SKM-1 (cell line): ENCODE measurements around the gene TRPM2.

Experiments
- DNase-seq: peaks from one replicate; lab custom pipeline; 2025; ENCODE audit not compliant: unreplicated experiment; lab: John Stamatoyannopoulos, UW

Gene TRPM2

GRCh38 chr21:44321846-44322450 is 31.5 kb upstream of the TRPM2 start:
- no peak for DNase-seq

DNA sequence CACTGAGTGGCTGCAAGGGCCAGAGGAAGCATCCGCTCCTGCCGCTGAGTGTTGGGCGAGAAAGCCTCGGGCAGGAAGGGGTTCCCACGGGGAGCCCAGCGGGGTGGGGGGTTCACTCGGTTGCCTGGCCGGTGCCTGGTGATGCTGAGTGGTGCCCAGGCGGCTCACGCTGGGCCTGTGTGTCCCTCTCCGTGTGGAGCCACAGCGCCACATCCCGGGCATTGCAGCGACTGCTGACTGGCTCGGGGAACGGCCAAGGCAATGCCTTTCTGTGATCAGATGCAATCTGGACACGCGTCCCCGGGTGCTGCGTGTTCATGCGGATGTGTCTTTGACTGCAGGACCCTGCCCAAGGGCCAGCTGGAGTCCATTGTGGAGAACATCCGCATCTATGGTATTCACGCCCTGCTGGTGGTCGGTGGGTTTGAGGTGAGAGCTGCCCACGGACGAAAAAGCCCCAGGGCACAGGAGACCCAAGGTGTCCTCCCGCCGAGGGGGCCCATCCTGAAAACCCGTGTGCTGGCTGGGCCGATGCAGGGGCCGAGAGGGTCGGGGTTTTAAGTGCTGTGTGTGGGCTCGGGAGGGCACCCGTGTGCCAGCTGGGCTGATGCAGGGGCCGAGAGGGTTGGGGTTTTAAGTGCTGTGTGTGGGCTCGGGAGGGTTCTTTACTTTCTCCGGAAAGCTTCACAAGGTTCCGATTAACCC is 30.6 kb upstream of the TRPM2 start:
- DNase-seq: no peak

GRCh38 chr21:44323591-44323990 is 29.8 kb upstream of the TRPM2 start:
- DNase-seq: no peak

DNA sequence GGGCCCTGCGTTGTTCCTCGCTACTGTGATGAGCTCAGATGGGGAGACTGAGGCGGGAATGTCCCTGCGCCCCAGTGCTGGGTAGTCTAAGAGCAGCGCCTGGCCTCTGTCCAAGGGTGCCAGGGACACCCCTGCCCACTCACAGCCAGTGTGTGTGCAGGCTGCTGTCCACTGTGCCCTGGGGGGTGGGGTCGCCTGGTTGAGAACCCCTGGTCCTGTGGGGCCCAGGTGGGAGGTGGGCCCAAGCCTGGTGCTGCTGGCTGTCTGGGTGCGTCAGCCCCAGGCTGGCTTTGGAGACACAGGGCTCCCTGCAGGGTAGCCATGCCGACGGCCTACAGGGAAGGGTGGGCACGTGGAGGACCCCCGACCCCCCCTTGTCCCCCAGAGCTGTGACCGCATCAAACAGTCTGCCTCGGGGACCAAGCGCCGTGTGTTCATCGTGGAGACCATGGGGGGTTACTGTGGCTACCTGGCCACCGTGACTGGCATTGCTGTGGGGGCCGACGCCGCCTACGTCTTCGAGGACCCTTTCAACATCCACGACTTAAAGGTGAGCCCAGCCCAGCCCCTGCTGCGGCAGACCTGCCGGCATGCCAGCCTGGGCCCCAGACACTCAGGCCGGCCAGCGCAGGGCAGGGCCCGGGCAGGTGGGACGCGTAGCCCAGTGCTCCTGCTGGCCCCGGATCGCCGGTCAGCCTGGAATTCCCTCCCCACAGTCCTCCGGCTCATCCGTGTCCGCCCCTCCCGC is 29.1 kb upstream of the TRPM2 start:
- no peak for DNase-seq

DNA sequence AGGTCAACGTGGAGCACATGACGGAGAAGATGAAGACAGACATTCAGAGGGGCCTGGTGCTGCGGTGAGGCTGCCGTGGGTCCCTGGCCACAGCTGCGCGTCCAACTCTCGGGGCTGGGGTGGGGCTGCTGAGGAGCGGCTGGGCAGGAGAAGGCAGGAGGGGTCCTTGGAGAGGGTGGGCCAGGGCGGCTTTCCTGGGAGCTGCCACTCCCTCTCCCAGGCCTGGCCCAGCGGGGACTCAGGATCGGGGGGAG is 28.6 kb upstream of the TRPM2 start:
- DNase-seq: no peak

DNA sequence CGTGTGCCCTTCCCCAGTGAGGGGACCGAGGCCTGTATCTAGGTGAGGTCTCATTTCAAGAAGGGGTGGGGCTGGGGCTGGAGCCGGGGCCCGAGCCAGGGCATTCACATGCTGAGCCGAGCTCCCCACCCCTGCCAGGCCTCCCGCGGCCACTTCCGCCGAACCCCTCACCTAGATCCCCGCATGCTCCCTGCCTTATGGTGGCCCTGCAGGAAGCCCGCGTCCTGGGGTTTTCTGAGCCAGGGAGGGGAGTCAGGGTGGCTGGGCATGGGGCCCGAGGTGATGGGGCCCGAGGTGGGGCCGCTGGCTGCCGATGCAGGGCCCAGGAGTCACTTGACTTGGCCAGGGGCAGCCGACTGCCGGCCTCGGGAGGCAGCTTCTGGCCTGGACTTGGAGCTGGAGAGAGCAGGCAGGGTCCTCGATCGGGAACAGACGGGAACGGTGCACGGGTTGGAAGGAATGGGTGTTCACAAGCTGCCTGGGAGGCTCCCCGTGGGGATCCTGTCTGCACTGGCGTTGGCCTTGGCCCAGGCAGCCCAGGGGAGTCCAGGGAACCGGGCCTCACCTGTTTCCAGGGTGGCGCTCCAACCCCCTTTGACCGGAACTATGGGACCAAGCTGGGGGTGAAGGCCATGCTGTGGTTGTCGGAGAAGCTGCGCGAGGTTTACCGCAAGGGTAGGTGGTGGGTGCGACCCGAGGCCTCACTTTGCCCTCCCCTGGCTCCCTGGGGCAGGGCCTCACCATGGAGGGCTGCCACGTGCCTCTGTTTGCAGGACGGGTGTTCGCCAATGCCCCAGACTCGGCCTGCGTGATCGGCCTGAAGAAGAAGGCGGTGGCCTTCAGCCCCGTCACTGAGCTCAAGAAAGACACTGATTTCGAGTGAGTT is 27.8 kb upstream of the TRPM2 start:
- no peak for DNase-seq

GRCh38 chr21:44326272-44326647 is 27.2 kb upstream of the TRPM2 start:
- no peak for DNase-seq

GRCh38 chr21:44326716-44327602 is 26.5 kb upstream of the TRPM2 start:
- DNase-seq: no peak

DNA sequence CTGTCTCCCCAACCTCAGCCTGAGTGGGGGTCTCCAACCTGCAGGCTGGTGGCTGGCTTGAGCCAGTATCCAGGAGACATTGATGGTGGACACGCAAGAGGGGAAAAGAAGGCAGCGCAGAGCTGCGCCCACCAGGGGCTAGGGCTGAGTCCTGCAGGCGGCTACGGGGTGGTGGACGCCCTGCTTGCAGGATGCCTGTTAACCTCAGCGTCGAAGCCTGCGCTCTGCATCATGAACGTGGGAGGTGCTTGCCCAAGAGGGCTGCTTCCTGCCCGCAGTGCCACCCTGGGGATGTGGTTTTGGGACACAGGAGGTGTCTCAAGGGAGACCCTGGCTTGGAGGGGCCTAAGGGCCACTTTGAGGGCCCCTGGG is 25.8 kb upstream of the TRPM2 start:
- DNase-seq: no peak

GRCh38 chr21:44328242-44328895 is 25.1 kb upstream of the TRPM2 start:
- DNase-seq: no peak

DNA sequence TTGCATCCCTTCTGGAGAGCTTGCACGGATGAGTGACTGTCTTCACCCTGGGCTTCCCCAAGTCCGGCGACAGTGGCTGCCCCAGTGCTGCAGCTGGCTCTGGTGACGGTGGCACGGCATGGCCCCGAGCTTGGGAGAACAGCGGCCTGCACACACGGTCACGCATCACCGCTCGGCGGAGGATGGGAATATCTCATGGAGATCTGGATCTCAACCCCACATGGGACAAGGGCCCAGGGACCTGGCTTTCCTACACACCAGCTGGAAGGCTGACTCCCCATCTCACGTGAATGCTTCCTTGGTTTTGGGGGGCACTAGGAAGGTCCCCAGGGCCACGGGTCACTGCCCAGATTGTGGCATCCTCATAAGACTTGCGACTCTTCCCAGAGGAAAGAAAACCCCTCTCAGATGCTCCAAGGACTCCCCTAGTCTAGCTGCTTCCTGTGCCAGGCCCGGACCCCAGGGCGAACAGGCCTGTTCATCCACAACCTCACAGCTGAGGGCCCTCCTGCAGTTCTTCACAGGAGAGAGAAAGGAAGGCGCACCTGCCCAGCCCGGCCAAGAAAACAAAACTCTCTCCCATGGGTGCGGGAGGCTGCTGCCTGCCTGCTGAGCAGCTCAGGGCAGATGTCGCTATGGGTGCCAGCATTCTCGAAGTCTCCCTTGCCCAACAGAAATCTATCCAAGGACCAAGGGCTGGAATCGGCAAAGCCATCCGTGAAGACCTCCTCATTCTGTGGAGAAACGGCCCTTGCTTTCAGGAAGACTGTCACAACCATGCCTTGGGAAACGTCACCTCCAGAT is 24.1 kb upstream of the TRPM2 start:
- no peak for DNase-seq

GRCh38 chr21:44329971-44330681 is 23.3 kb upstream of the TRPM2 start:
- DNase-seq: no peak

GRCh38 chr21:44330698-44331097 is 22.7 kb upstream of the TRPM2 start:
- DNase-seq: no peak

- no peak for DNase-seq
These were observed 22.2 kb upstream of the TRPM2 start for GRCh38 chr21:44331209-44331608.

DNA sequence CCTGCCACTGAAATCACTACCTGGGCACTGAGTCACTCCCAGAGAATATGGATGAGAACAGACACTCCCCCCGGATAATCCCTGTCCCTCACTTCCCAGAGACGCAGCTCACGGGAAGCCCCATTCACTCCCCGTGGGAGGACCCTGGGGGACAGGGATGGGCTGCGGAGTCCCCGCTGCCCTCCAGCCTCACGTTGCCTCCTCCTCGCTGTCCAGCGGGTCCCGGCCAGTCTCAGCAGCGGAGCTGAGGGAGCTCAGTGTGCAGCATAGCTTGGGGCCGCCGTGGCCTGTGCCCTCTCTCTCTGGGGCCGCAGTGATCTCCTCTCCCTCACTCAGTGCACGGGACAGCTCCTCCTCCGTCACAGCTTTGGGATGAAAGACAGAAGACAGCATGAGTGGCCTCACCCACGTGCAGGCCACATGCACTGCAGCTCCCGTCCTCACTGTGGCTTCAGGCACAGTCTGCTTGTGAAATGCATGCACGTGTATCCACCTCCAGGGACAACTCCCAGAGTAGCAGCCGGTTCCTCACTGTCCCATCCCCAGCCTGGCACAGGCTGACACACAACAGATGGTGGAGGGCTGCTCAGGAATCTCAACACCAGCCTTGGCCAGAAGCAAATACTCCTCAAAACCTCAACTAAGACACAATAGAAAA is 21.6 kb upstream of the TRPM2 start:
- DNase-seq: no peak

GRCh38 chr21:44332383-44332782 is 21.0 kb upstream of the TRPM2 start:
- DNase-seq: no peak

DNA sequence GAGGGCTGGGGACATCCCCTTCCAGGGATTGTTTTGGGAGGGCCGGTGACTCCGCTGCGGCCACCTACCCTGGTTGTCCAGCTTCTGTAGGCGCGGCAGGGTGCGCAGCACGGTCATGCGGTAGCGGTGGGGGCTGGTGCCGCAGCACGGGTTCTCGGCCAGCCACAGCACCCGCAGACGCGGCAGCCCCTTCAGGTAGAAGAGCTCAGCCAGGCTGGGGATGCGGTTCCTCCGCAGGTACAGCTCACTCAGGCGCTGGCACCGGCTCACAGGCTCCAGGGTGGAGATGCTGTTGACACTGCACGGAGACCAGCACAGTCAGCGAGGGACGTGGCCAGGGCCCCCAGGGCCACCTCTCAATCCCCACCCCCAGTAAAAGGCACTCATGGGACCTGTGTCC is 20.5 kb upstream of the TRPM2 start:
- DNase-seq: no peak
